CD8-positive, alpha-beta memory T cell (primary cell): ENCODE results near the gene MYCBP2. TPM values are rescaled to one million over a fixed set of nuclear protein-coding genes. Genes with fewer than 3 reads are reported as not detected.
"Not testable (repeated sequence)": the region's sequence is repeated elsewhere in the genome, so short reads cannot be mapped to it uniquely, and the experiment has no call there.

Source experiments
- CTCF ChIA-PET: fragments of 350-600 bp; sonication (Branson Sonifier 250); formaldehyde crosslinking; loops from one replicate; lab custom pipeline; 2021; ENCODE audit warnings: antibody characterized with exemption; lab: Charles Lee
- POLR2A ChIA-PET: fragments of 350-600 bp; sonication (Branson Sonifier 250); formaldehyde crosslinking; loops from one replicate; lab custom pipeline; 2021; ENCODE audit warnings: antibody characterized with exemption; lab: Charles Lee
- DNase-seq, 5 donors: peaks; one replicate each; pipeline versions ENCODE4 v3.0.0 to v3.0.0-alpha.2; 2020 to 2022; ENCODE audit warnings: mixed read lengths in 1 of 5
- H3K27ac ChIP-seq: one replicate; pipeline ENCODE4 v1.7.0; 2013; ENCODE audit warnings: low read depth, mild to moderate bottlenecking, low read length, moderate library complexity
- H3K27me3 ChIP-seq: 2 replicates; pipeline ENCODE4 v1.7.0; 2013; ENCODE audit warnings: low read length, mild to moderate bottlenecking; ENCODE audit not compliant: insufficient read depth, poor library complexity, severe bottlenecking
- H3K36me3 ChIP-seq: 2 replicates; pipeline ENCODE4 v1.7.0; 2013; ENCODE audit warnings: mild to moderate bottlenecking, low read length, moderate library complexity; ENCODE audit not compliant: insufficient read depth
- H3K4me1 ChIP-seq: 2 replicates; pipeline ENCODE4 v1.7.0; 2013; ENCODE audit warnings: mild to moderate bottlenecking, low read length, moderate library complexity; ENCODE audit not compliant: insufficient read depth
- H3K4me3 ChIP-seq: 2 replicates; pipeline ENCODE4 v1.7.0; 2013; ENCODE audit warnings: mild to moderate bottlenecking, low read length
- H3K9me3 ChIP-seq: 2 replicates; pipeline ENCODE4 v1.7.0; 2013; ENCODE audit warnings: mild to moderate bottlenecking, low read length
- H3K27ac Mint-ChIP-seq, 8 donors: one replicate each; pipeline ENCODE4 v1.8.0; 2020 to 2021; ENCODE audit warnings: mixed read lengths in 8 of 8, mild to moderate bottlenecking in 6 of 8, inconsistent platforms in 3 of 8, moderate library complexity in 3 of 8
- H3K27me3 Mint-ChIP-seq, 2 donors: one replicate each; pipeline ENCODE4 v1.8.0; 2020 to 2021; ENCODE audit warnings: mixed read lengths in 2 of 2, mild to moderate bottlenecking in 1 of 2, moderate library complexity in 1 of 2
- H3K36me3 Mint-ChIP-seq, 3 donors: one replicate each; pipeline ENCODE4 v1.8.0; 2020 to 2021; ENCODE audit warnings: mixed read lengths in 3 of 3, inconsistent platforms in 1 of 3, mild to moderate bottlenecking in 1 of 3
- H3K4me1 Mint-ChIP-seq, 3 donors: one replicate each; pipeline ENCODE4 v1.8.0; 2020 to 2021; ENCODE audit warnings: mixed read lengths in 3 of 3, inconsistent platforms in 1 of 3, mild to moderate bottlenecking in 1 of 3
- H3K4me3 Mint-ChIP-seq, 7 donors: one replicate each; pipeline ENCODE4 v1.8.0; 2020 to 2021; ENCODE audit warnings: mixed read lengths in 7 of 7, mild to moderate bottlenecking in 6 of 7, moderate library complexity in 4 of 7, inconsistent platforms in 2 of 7
- H3K9me3 Mint-ChIP-seq, 5 donors: one replicate each; pipeline ENCODE4 v1.8.0; 2020 to 2022; ENCODE audit warnings: mixed read lengths in 5 of 5, mild to moderate bottlenecking in 3 of 5, moderate library complexity in 2 of 5, inconsistent platforms in 1 of 5
- polyA plus RNA-seq: library from polyadenylated mRNA; unstranded; fragments of 300-500 nt; fragmentation: Illumina TruSeq; gene quantifications from one replicate; pipeline ENCODE4 v1.2.3, GENCODE V29; 2021
- total RNA-seq, 2 experiments: library from RNA; stranded (reverse); gene quantifications; one replicate each; pipeline ENCODE4 v1.2.3, GENCODE V29; 2021

MYCBP2 gene
- total and polyA plus RNA-seq, 3 experiments from 2014 or later = 44.6 to 111 (median 110) TPM

GRCh38 chr13:77265336-77265735 lies 61.6 kb downstream of the MYCBP2 start:
- no peak overlapping the region for H3K27ac ChIP-seq
- Mint-ChIP-seq H3K27me3 (no peaks in the 10 kb centered on the region), H3K4me3 (no peak overlapping the region), H3K9me3 (no peaks in the 10 kb centered on the region), H3K27ac (peak overlapping the region in 3 of 8 donors; percentile 14 to 67 (median 46)), H3K4me1 (peaks cover 0 to 18% (median 16%) of the 10 kb centered on the region in 3 donors), H3K36me3 (peaks cover 4 to 73% (median 12%) of the 10 kb centered on the region in 3 donors)
- ChIA-PET POLR2A (no interaction called here), CTCF (interaction anchor here (1.1 kb wide), 1 partner anchor 13 kb away, joined by 3 read pairs; no protein-coding TSS in a partner anchor)
- H3K9me3 ChIP-seq = no peaks in the 10 kb centered on the region
- no peak overlapping the region for H3K4me3 ChIP-seq
- no peaks in the 10 kb centered on the region for H3K27me3 ChIP-seq
- H3K4me1 ChIP-seq = no peaks in the 10 kb centered on the region
- H3K36me3 ChIP-seq = peaks cover 14% of the 10 kb centered on the region
- no peak for DNase-seq

DNA sequence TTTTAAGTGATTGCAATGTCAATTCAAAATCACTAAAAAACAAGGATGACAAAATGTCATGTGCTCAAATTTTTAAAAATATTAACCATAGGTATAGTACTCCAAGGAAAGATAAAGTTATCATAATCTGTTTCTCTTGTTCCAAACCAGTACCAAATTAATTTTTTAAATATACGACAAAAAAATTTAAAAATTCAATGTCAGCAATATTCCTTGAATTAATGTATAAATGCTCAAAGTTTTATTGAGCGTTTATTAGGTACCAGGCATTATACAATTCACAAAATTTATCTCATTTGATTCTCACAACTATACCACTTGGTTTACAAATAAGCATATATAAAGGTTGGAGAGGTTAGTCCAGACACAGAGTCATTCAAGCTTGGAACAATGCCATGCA lies 64.7 kb downstream of the MYCBP2 start:
- Histone ChIP-seq H3K4me3 (no peak overlapping the region), H3K27me3 (no peaks in the 10 kb centered on the region), H3K9me3 (no peaks in the 10 kb centered on the region), H3K36me3 (peaks cover 10% of the 10 kb centered on the region), H3K4me1 (no peaks in the 10 kb centered on the region), H3K27ac (no peak overlapping the region)
- Mint-ChIP-seq H3K9me3 (no peaks in the 10 kb centered on the region), H3K4me3 (no peak overlapping the region), H3K27me3 (no peaks in the 10 kb centered on the region), H3K36me3 (peaks cover 0 to 72% (median 16%) of the 10 kb centered on the region in 3 donors), H3K4me1 (peaks cover 0 to 19% (median 14%) of the 10 kb centered on the region in 3 donors), H3K27ac (no peak overlapping the region)
- ChIA-PET POLR2A (no interaction called here), CTCF (no interaction called here)
- no peak for DNase-seq

- H3K36me3 Mint-ChIP-seq = peaks cover 7 to 63% (median 26%) of the 10 kb centered on the region in 3 donors
- no peaks in the 10 kb centered on the region for H3K4me1 ChIP-seq
- H3K4me3 ChIP-seq = no peak overlapping the region
- no peak overlapping the region for H3K27ac Mint-ChIP-seq
- no peaks in the 10 kb centered on the region for H3K9me3 Mint-ChIP-seq
- H3K27ac ChIP-seq = no peak overlapping the region
- no peak overlapping the region for H3K4me3 Mint-ChIP-seq
- POLR2A ChIA-PET = no interaction called here
- CTCF ChIA-PET = no interaction called here
- H3K27me3 ChIP-seq = no peaks in the 10 kb centered on the region
- H3K36me3 ChIP-seq = peaks cover 11% of the 10 kb centered on the region
- H3K27me3 Mint-ChIP-seq = no peaks in the 10 kb centered on the region
- no peak for DNase-seq
- no peaks in the 10 kb centered on the region for H3K9me3 ChIP-seq
- H3K4me1 Mint-ChIP-seq = peaks cover 22 to 42% (median 36%) of the 10 kb centered on the region in 3 donors
These were observed 75.9 kb downstream of the MYCBP2 start for GRCh38 chr13:77250975-77251374.

GRCh38 chr13:77245224-77245623 lies 81.7 kb downstream of the MYCBP2 start:
- H3K4me1 ChIP-seq, H3K4me3 Mint-ChIP-seq, POLR2A ChIA-PET, H3K27me3 Mint-ChIP-seq, H3K4me3 ChIP-seq, H3K27me3 ChIP-seq, H3K9me3 ChIP-seq, H3K27ac ChIP-seq, DNase-seq, H3K9me3 Mint-ChIP-seq, CTCF ChIA-PET: not testable (repeated sequence)
- Mint-ChIP-seq H3K27ac (peak overlapping the region in 1 of 8 donors; percentile 76), H3K4me1 (peaks cover 23 to 35% (median 30%) of the 10 kb centered on the region in 3 donors), H3K36me3 (peaks cover 21 to 74% (median 34%) of the 10 kb centered on the region in 3 donors)
- peaks cover 12% of the 10 kb centered on the region for H3K36me3 ChIP-seq

- ChIA-PET CTCF (no interaction called here), POLR2A (no interaction called here)
- no peaks in the 10 kb centered on the region for H3K27me3 Mint-ChIP-seq
These were observed 87.6 kb downstream of the MYCBP2 start for GRCh38 chr13:77239312-77239711.

DNA sequence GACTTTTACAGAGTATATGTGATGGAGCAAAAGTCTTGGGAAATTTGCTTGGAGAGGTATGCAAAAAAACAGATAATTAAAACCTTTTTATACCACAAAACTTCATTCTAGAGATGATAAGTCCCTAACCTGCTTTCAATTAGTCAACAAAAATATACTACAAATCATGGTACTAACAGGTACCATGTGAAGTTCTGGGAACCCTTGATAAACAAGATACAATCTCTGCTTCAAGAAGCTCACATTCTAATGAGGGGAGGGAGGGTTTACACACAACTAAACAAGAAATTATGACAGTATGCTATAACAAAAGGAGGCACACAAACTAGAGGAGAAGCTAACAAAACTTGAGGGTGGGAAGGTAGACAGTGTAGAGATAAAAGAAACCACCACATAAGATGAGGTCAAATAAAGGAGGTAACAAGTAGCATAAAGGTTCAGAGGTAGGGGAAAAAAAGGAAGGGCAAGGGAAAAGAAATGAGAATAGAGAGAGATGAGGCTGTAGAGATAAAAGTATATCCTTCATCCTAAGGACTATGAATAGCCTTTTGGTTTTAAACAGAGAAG lies 91.4 kb downstream of the MYCBP2 start:
- peaks cover 0 to 41% (median 14%) of the 10 kb centered on the region in 3 donors for H3K36me3 Mint-ChIP-seq
- peaks cover 10 to 24% (median 15%) of the 10 kb centered on the region in 3 donors for H3K4me1 Mint-ChIP-seq
- Histone ChIP-seq H3K27me3 (no peaks in the 10 kb centered on the region), H3K36me3 (no peaks in the 10 kb centered on the region), H3K27ac (no peak overlapping the region), H3K4me3 (no peak overlapping the region), H3K9me3 (no peaks in the 10 kb centered on the region), H3K4me1 (peaks cover 7% of the 10 kb centered on the region)
- POLR2A ChIA-PET = no interaction called here
- no peaks in the 10 kb centered on the region for H3K9me3 Mint-ChIP-seq
- H3K27me3 Mint-ChIP-seq = no peaks in the 10 kb centered on the region
- DNase-seq = no peak
- peak overlapping the region in 1 of 8 donors; percentile 14 for H3K27ac Mint-ChIP-seq
- CTCF ChIA-PET = no interaction called here
- no peak overlapping the region for H3K4me3 Mint-ChIP-seq

More at GRCh38 chr13:77239312-77239711, 87.6 kb downstream of the MYCBP2 start:
- Histone ChIP-seq H3K27me3 (no peaks in the 10 kb centered on the region), H3K4me1 (peaks cover 7% of the 10 kb centered on the region), H3K27ac (no peak overlapping the region), H3K4me3 (no peak overlapping the region), H3K36me3 (peaks cover 12% of the 10 kb centered on the region), H3K9me3 (no peaks in the 10 kb centered on the region)
- DNase-seq = no peak
- peaks cover 7 to 14% (median 10%) of the 10 kb centered on the region in 3 donors for H3K4me1 Mint-ChIP-seq
- peak overlapping the region in 1 of 8 donors; percentile 29 for H3K27ac Mint-ChIP-seq
- H3K4me3 Mint-ChIP-seq = no peak overlapping the region
- peaks cover 0 to 52% (median 10%) of the 10 kb centered on the region in 3 donors for H3K36me3 Mint-ChIP-seq
- no peaks in the 10 kb centered on the region for H3K9me3 Mint-ChIP-seq

DNA sequence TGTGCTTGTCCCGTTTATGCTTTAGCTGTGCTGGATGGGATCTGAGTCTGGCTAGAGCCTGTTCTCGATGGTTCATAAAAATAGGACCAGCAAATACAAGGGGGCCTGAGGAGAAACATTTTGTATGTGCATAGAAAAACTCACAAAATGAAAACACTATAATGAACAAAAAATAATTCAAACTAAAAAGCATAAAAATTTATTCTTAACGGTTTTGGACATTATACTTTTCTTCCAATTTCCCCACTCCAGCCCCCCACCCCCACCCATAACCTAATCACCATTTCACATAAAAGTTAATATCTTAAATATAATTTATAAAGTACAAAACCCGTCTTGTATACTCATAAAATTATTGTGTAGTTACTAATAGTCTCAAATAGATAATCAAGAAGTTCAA lies 93.7 kb downstream of the MYCBP2 start:
- Mint-ChIP-seq H3K27me3 (no peaks in the 10 kb centered on the region), H3K36me3 (peaks cover 0 to 39% (median 16%) of the 10 kb centered on the region in 3 donors), H3K27ac (no peak overlapping the region), H3K9me3 (no peaks in the 10 kb centered on the region), H3K4me1 (peaks cover 13 to 31% (median 25%) of the 10 kb centered on the region in 3 donors), H3K4me3 (no peak overlapping the region)
- ChIA-PET POLR2A (no interaction called here), CTCF (interaction anchor here (0.9 kb wide), 1 partner anchor 13 kb away, joined by 3 read pairs; no protein-coding TSS in a partner anchor)
- no peak overlapping the region for H3K4me3 ChIP-seq
- H3K27me3 ChIP-seq = no peaks in the 10 kb centered on the region
- H3K36me3 ChIP-seq = no peaks in the 10 kb centered on the region
- no peak overlapping the region for H3K27ac ChIP-seq
- peaks cover 7% of the 10 kb centered on the region for H3K4me1 ChIP-seq
- DNase-seq = no peak
- H3K9me3 ChIP-seq = no peaks in the 10 kb centered on the region

DNA sequence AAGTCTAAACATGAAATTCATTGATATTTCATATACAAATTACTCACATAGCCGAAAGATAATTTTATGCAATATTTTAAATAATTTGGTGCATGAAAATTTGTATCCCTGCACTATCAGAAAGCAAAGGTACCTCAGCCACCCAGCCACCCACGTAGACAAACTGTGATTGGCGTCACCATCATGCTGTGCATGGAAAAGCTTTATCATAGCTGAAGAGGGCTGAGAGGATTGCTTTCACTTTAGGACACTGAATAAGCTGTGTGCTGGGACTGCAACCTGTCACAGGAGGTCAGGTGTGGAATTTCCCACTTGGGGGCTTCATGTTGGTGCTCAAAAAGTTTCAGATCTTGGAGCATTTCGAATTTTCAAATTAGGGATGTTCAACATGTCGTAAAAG lies 96.3 kb downstream of the MYCBP2 start:
- H3K4me1 Mint-ChIP-seq = peaks cover 17 to 35% (median 34%) of the 10 kb centered on the region in 3 donors
- no peak overlapping the region for H3K27ac ChIP-seq
- H3K36me3 ChIP-seq = no peaks in the 10 kb centered on the region
- CTCF ChIA-PET = no interaction called here
- no peaks in the 10 kb centered on the region for H3K9me3 ChIP-seq
- POLR2A ChIA-PET = no interaction called here
- peak overlapping the region in 3 of 8 donors; percentile 12 to 31 (median 29) for H3K27ac Mint-ChIP-seq
- peaks cover 9 to 44% (median 20%) of the 10 kb centered on the region in 3 donors for H3K36me3 Mint-ChIP-seq
- no peak overlapping the region for H3K4me3 ChIP-seq
- no peak for DNase-seq
- no peaks in the 10 kb centered on the region for H3K27me3 Mint-ChIP-seq
- H3K27me3 ChIP-seq = no peaks in the 10 kb centered on the region
- no peaks in the 10 kb centered on the region for H3K9me3 Mint-ChIP-seq
- H3K4me3 Mint-ChIP-seq = no peak overlapping the region
- no peaks in the 10 kb centered on the region for H3K4me1 ChIP-seq
